Naive thymus-derived CD8-positive, alpha-beta T cell (primary cell): ENCODE data around the gene PPT2. TPM values are rescaled to one million over a fixed set of nuclear protein-coding genes. Genes with fewer than 3 reads are reported as not detected.

Experiments
- ATAC-seq, 2 donors: fragments of 150-1000 bp; cut with Tn5 transposase in 1 of 2; sonication (Bioruptor Pico), chemical (Tn5 transposase) in 1 of 2; 1 replicate in 1 of 2; 2 replicates in 1 of 2; pipeline ENCODE4 v1.10.0; 2021; ENCODE audit warnings: mild to moderate bottlenecking in 2 of 2, moderate library complexity in 2 of 2
- POLR2A ChIA-PET: fragments of 350-600 bp; sonication (Branson Sonifier 250); formaldehyde crosslinking; loops from one replicate; lab custom pipeline; 2021; ENCODE audit warnings: antibody characterized with exemption; lab: Charles Lee
- DNase-seq, 10 donors: peaks; one replicate each; pipeline versions ENCODE4 v3.0.0 to v3.0.0-alpha.2; 2020 to 2022
- H3K27ac Mint-ChIP-seq, 10 donors: one replicate each; pipeline ENCODE4 v1.8.0; 2020 to 2022; ENCODE audit warnings: mild to moderate bottlenecking in 10 of 10, mixed read lengths in 10 of 10, moderate library complexity in 4 of 10, inconsistent platforms in 1 of 10
- H3K27me3 Mint-ChIP-seq, 5 donors: one replicate each; pipeline ENCODE4 v1.8.0; 2021 to 2022; ENCODE audit warnings: mixed read lengths in 5 of 5
- H3K36me3 Mint-ChIP-seq, 3 donors: one replicate each; pipeline ENCODE4 v1.8.0; 2020 to 2022; ENCODE audit warnings: mixed read lengths in 3 of 3, mild to moderate bottlenecking in 2 of 3, inconsistent platforms in 1 of 3
- H3K4me1 Mint-ChIP-seq, 4 donors: one replicate each; pipeline ENCODE4 v1.8.0; 2021 to 2022; ENCODE audit warnings: mixed read lengths in 4 of 4
- H3K4me3 Mint-ChIP-seq, 10 donors: one replicate each; pipeline ENCODE4 v1.8.0; 2020 to 2022; ENCODE audit warnings: mild to moderate bottlenecking in 10 of 10, mixed read lengths in 10 of 10, moderate library complexity in 6 of 10, inconsistent platforms in 1 of 10
- H3K9me3 Mint-ChIP-seq, 9 donors: one replicate each; pipeline ENCODE4 v1.8.0; 2020 to 2022; ENCODE audit warnings: mixed read lengths in 9 of 9, mild to moderate bottlenecking in 3 of 9, inconsistent platforms in 1 of 9, moderate library complexity in 1 of 9
- polyA plus RNA-seq, 3 donors: library from polyadenylated mRNA; unstranded; fragments of 300-500 nt; fragmentation: Illumina TruSeq; gene quantifications; one replicate each; pipeline ENCODE4 v1.2.3, GENCODE V29; 2021
- total RNA-seq, 8 experiments: library from RNA in 2 of 8; stranded (reverse) in 2 of 8; gene quantifications; one replicate each; pipeline ENCODE4 v1.2.3 and lab custom pipeline; 2021 to 2026

PPT2 gene
- total and polyA plus RNA-seq, 5 experiments from 2014 or later: 17.3 to 23.1 (median 20.6) TPM

GRCh38 chr6:32154514-32155161, 697 bp downstream of the PPT2 start:
- POLR2A ChIA-PET: interaction anchor here (0.8 to 1.6 kb wide), 6 partner anchors 22 to 690 kb away, joined by 3 to 9 read pairs (median 4); partner anchors contain the start of gene AGPAT1
- peaks cover 41 to 69% (median 49%) of the 10 kb centered on the region in 4 donors for H3K4me1 Mint-ChIP-seq
- ATAC-seq: peak; percentile 61 to 73
- DNase-seq: peak; percentile 45 to 87 (median 66)
- peaks cover 0 to 13% (median 4%) of the 10 kb centered on the region in 5 donors for H3K27me3 Mint-ChIP-seq
- H3K9me3 Mint-ChIP-seq: no peaks in the 10 kb centered on the region
- peaks cover 6 to 30% (median 8%) of the 10 kb centered on the region in 3 donors for H3K36me3 Mint-ChIP-seq
- H3K27ac Mint-ChIP-seq: peak overlapping the region; percentile 87 to 99 (median 98)
- H3K4me3 Mint-ChIP-seq: peak overlapping the region; percentile 88 to 100 (median 98)

GRCh38 chr6:32156891-32157290, 3.0 kb downstream of the PPT2 start:
- Mint-ChIP-seq H3K4me1 (peaks cover 28 to 46% (median 34%) of the 10 kb centered on the region in 4 donors), H3K36me3 (peaks cover 6 to 32% (median 8%) of the 10 kb centered on the region in 3 donors), H3K4me3 (no peak overlapping the region), H3K27ac (no peak overlapping the region), H3K9me3 (no peaks in the 10 kb centered on the region), H3K27me3 (no peaks in the 10 kb centered on the region)
- POLR2A ChIA-PET: no interaction called here
- DNase-seq (peak in 1 of 10 donors; percentile 26), ATAC-seq (no peak)

GRCh38 chr6:32158052-32158451, 4.1 kb downstream of the PPT2 start:
- POLR2A ChIA-PET: interaction anchor here (2.3 kb wide), 1 partner anchor 19 kb away, joined by 10 read pairs; no protein-coding TSS in a partner anchor

GRCh38 chr6:32163559-32164258, 9.8 kb downstream of the PPT2 start:
- no peaks in the 10 kb centered on the region for H3K27me3 Mint-ChIP-seq
- H3K36me3 Mint-ChIP-seq: peaks cover 0 to 49% (median 0%) of the 10 kb centered on the region in 3 donors
- no peaks in the 10 kb centered on the region for H3K9me3 Mint-ChIP-seq
- H3K27ac Mint-ChIP-seq: peak overlapping the region in 3 of 10 donors; percentile 27 to 53 (median 47)
- ATAC-seq: no peak
- H3K4me1 Mint-ChIP-seq: peaks cover 0 to 14% (median 4%) of the 10 kb centered on the region in 4 donors
- peak in 1 of 10 donors; percentile 7 for DNase-seq
- POLR2A ChIA-PET: interaction anchor here (0.7 to 1.8 kb wide), 4 partner anchors 13 to 32 kb away, joined by 3 to 10 read pairs (median 3); partner anchors contain the start of genes AGPAT1 and PBX2
- no peak overlapping the region for H3K4me3 Mint-ChIP-seq

More at GRCh38 chr6:32158052-32158451, 4.1 kb downstream of the PPT2 start:
- Mint-ChIP-seq H3K4me1 (peaks cover 21 to 34% (median 23%) of the 10 kb centered on the region in 4 donors), H3K4me3 (no peak overlapping the region), H3K36me3 (peaks cover 6 to 40% (median 8%) of the 10 kb centered on the region in 3 donors), H3K9me3 (no peaks in the 10 kb centered on the region), H3K27me3 (no peaks in the 10 kb centered on the region), H3K27ac (no peak overlapping the region)
- DNase-seq: no peak
- ATAC-seq: no peak

GRCh38 chr6:32164295-32164694, 10.4 kb downstream of the PPT2 start, which contains the start of gene EGFL8:
TSS of gene EGFL8 (plus strand) at chr6:32164595. CDS start at chr6:32166166, 1,571 bp downstream.
- Mint-ChIP-seq H3K4me3 (no peak within 1 kb of the TSS), H3K27ac (peak within 1 kb of the TSS in 6 of 10 donors; percentile 27 to 73 (median 50))
- POLR2A ChIA-PET: interaction anchor here (0.7 to 1.8 kb wide), 5 partner anchors 12 to 54 kb away, joined by 3 to 10 read pairs (median 3); partner anchors contain the start of genes AGPAT1 and PBX2

GRCh38 chr6:32166411-32167061, 12.6 kb downstream of the PPT2 start:
- POLR2A ChIA-PET: interaction anchor here (0.6 kb wide), 1 partner anchor 19 kb away, joined by 3 read pairs; no protein-coding TSS in a partner anchor
- Mint-ChIP-seq H3K27me3 (no peaks in the 10 kb centered on the region), H3K4me1 (peaks cover 3 to 39% (median 16%) of the 10 kb centered on the region in 4 donors), H3K4me3 (no peak overlapping the region), H3K27ac (peak overlapping the region in 1 of 10 donors; percentile 75), H3K36me3 (peaks cover 0 to 61% (median 5%) of the 10 kb centered on the region in 3 donors), H3K9me3 (no peaks in the 10 kb centered on the region)
- ATAC-seq (no peak), DNase-seq (peak in 1 of 10 donors; percentile 58)

More at GRCh38 chr6:32164295-32164694, 10.4 kb downstream of the PPT2 start, which contains the start of gene EGFL8:
- ATAC-seq: no peak
- peaks cover 0 to 17% (median 6%) of the 10 kb centered on the region in 4 donors for H3K4me1 Mint-ChIP-seq
- H3K36me3 Mint-ChIP-seq: peaks cover 0 to 50% (median 0%) of the 10 kb centered on the region in 3 donors
- no peaks in the 10 kb centered on the region for H3K9me3 Mint-ChIP-seq
- no peaks in the 10 kb centered on the region for H3K27me3 Mint-ChIP-seq
- DNase-seq: peak in 1 of 10 donors; percentile 46

GRCh38 chr6:32167154-32167760, 13.3 kb downstream of the PPT2 start:
- Mint-ChIP-seq H3K4me3 (no peak overlapping the region), H3K36me3 (peaks cover 0 to 58% (median 5%) of the 10 kb centered on the region in 3 donors), H3K4me1 (peaks cover 3 to 39% (median 16%) of the 10 kb centered on the region in 4 donors), H3K27me3 (no peaks in the 10 kb centered on the region), H3K27ac (peak overlapping the region in 3 of 10 donors; percentile 63 to 74 (median 66)), H3K9me3 (no peaks in the 10 kb centered on the region)
- ATAC-seq: no peak
- DNase-seq: peak in 1 of 10 donors; percentile 44
- POLR2A ChIA-PET: no interaction called here

- Mint-ChIP-seq H3K36me3 (peaks cover 0 to 54% (median 5%) of the 10 kb centered on the region in 3 donors), H3K4me3 (no peak overlapping the region), H3K27ac (peak overlapping the region in 8 of 10 donors; percentile 18 to 74 (median 58)), H3K4me1 (peaks cover 7 to 43% (median 19%) of the 10 kb centered on the region in 4 donors), H3K27me3 (no peaks in the 10 kb centered on the region), H3K9me3 (no peaks in the 10 kb centered on the region)
- DNase-seq: peak in 1 of 10 donors; percentile 36
- no peak for ATAC-seq
- POLR2A ChIA-PET: no interaction called here
These were observed 13.9 kb downstream of the PPT2 start for GRCh38 chr6:32167761-32168262.

GRCh38 chr6:32168350-32168749, 14.4 kb downstream of the PPT2 start:
- H3K9me3 Mint-ChIP-seq: no peaks in the 10 kb centered on the region
- H3K4me1 Mint-ChIP-seq: peaks cover 12 to 48% (median 24%) of the 10 kb centered on the region in 4 donors
- POLR2A ChIA-PET: no interaction called here
- no peak overlapping the region for H3K4me3 Mint-ChIP-seq
- peak overlapping the region in 3 of 10 donors; percentile 36 to 44 (median 43) for H3K27ac Mint-ChIP-seq
- peaks cover 0 to 49% (median 5%) of the 10 kb centered on the region in 3 donors for H3K36me3 Mint-ChIP-seq
- peak in 1 of 10 donors; percentile 27 for DNase-seq
- no peaks in the 10 kb centered on the region for H3K27me3 Mint-ChIP-seq
- no peak for ATAC-seq

- Mint-ChIP-seq H3K4me3 (no peak overlapping the region), H3K36me3 (peaks cover 0 to 49% (median 5%) of the 10 kb centered on the region in 3 donors)
These were observed 15.1 kb downstream of the PPT2 start for GRCh38 chr6:32168807-32169591.

More at GRCh38 chr6:32168807-32169591, 15.1 kb downstream of the PPT2 start:
- peak in 1 of 10 donors; percentile 45 for DNase-seq
- POLR2A ChIA-PET: interaction anchor here (0.6 to 1.8 kb wide), 4 partner anchors 14 to 85 kb away, joined by 3 to 5 read pairs (median 3); no protein-coding TSS in a partner anchor
- Mint-ChIP-seq H3K4me1 (peaks cover 18 to 54% (median 30%) of the 10 kb centered on the region in 4 donors), H3K27me3 (no peaks in the 10 kb centered on the region), H3K9me3 (no peaks in the 10 kb centered on the region), H3K27ac (peak overlapping the region in 3 of 10 donors; percentile 36 to 55 (median 44))
- no peak for ATAC-seq
